SJSA1 (cell line): Measurements from ENCODE around the gene NR5A2. TPM values are rescaled to one million over a fixed set of nuclear protein-coding genes. Genes with fewer than 3 reads are reported as not detected.

Source experiments
- DNase-seq, 2 experiments: peaks; one replicate each; pipeline ENCODE4 v3.0.0-alpha.2; 2015 to 2020; ENCODE audit warnings: low spot score in 2 of 2, low read depth in 1 of 2
- H3K27ac ChIP-seq: fragments of 250-450 bp; sonication (Bioruptor Pico); 2 replicates; pipeline ENCODE4 v1.5.1; 2020; ENCODE audit warnings: mild to moderate bottlenecking, moderate library complexity
- H3K27me3 ChIP-seq: fragments of 250-450 bp; sonication (Bioruptor Pico); replicated peaks from 2 replicates; pipeline ENCODE4 v1.5.1; 2020; ENCODE audit warnings: mild to moderate bottlenecking, moderate library complexity
- H3K36me3 ChIP-seq: fragments of 250-450 bp; sonication (Bioruptor Pico); 2 replicates; pipeline ENCODE4 v1.5.1; 2020; ENCODE audit warnings: mild to moderate bottlenecking
- H3K4me1 ChIP-seq: fragments of 250-450 bp; sonication (Bioruptor Pico); replicated peaks from 2 replicates; pipeline ENCODE4 v1.6.1; 2021; ENCODE audit warnings: mild to moderate bottlenecking
- H3K4me3 ChIP-seq: fragments of 250-450 bp; sonication (Bioruptor Pico); 2 replicates; pipeline ENCODE4 v1.5.1; 2020; ENCODE audit warnings: mild to moderate bottlenecking
- H3K9me3 ChIP-seq: fragments of 250-450 bp; sonication (Bioruptor Pico); replicated peaks from 2 replicates; pipeline ENCODE4 v1.5.1; 2020; ENCODE audit warnings: mild to moderate bottlenecking
- total RNA-seq: library from RNA; depleted of rRNA; stranded (reverse); fragments of >200 nt; shearing (Covaris generic); gene quantifications from 2 replicates; pipeline ENCODE4 v1.2.3, GENCODE V29; 2014

Gene NR5A2
- total RNA-seq, 1 experiment from 2014 or later: 0.03 TPM

DNA sequence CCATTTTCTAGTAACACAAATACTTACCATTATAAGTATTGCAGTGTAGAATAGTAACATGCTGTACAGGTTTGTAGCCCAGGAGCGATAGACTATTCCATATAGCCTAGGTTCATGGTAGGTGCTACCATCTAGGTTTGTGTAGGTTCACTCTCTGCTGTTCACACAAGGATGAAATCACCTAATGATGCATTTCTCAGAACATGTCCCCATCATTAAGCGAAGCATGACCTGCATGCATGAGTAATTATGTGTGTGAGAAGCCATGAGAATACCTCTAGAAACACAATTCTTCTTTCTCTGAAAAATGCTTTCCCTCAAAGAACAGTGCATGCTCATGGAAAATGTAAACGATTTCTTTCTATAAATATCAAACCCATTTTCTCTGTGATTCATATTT, 69.3 kb downstream of the NR5A2 start:
- Histone ChIP-seq H3K4me3 (no peak overlapping the region), H3K27me3 (no peaks in the 10 kb centered on the region), H3K4me1 (no peaks in the 10 kb centered on the region), H3K36me3 (no peaks in the 10 kb centered on the region), H3K27ac (no peak overlapping the region), H3K9me3 (no peaks in the 10 kb centered on the region)
- no peak for DNase-seq

DNA sequence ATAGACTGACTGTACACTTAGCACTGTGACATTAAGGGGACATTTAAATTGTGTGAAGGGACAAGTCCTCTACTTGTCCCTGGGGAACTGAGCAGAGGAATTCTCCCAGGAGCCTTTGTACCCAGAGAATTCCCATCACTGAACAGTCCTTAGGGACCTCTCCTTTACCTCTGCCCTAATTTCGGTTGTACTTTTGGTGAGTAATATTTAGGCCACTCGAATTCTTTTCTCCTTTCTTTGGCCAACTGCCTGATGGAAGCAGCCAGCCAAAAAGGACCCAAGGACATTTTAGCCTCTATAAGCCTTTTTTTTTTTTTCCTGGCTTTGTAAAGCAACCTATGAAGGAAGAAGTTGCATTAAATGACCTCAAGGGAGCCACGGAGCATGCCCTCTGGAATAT, 71.5 kb downstream of the NR5A2 start:
- H3K4me3 ChIP-seq: no peak overlapping the region
- no peaks in the 10 kb centered on the region for H3K4me1 ChIP-seq
- no peaks in the 10 kb centered on the region for H3K9me3 ChIP-seq
- H3K36me3 ChIP-seq: no peaks in the 10 kb centered on the region
- H3K27ac ChIP-seq: no peak overlapping the region
- H3K27me3 ChIP-seq: no peaks in the 10 kb centered on the region
- no peak for DNase-seq

DNA sequence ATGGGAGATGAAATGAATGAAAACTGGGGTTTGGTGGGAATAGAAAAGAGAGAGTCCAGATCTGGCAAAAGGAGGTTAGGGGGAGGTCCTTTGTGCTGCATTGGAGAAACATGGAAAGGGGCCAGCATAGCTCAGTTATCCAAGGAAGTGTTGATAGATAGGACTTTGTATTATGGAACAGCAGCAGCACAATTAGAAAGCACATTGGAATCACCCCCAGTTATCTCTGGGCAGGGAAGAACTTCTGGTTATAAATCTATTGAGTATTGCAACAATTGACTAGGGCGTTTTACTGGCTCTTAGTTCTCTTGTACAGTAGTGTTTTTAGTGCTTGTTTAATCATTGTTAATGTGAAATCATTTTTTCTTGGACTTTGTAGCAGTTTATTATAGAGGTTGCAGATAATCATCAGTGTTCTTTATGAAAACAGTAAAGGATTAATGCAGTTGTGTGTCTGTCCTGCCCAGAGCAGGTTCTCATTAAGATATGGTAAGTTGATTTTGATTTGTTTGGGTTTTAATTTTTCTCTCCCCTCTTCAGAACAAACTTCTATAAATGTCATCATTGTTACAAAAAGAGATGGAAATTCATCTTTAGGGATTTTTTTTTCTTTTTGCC, 76.6 kb downstream of the NR5A2 start:
- no peak overlapping the region for H3K4me3 ChIP-seq
- H3K9me3 ChIP-seq: no peaks in the 10 kb centered on the region
- no peak overlapping the region for H3K27ac ChIP-seq
- 0 out of 2 replicates have a peak, but pooled peaks cover 6% of the 10 kb centered on the region for H3K4me1 ChIP-seq
- DNase-seq: no peak
- H3K36me3 ChIP-seq: no peaks in the 10 kb centered on the region
- no peaks in the 10 kb centered on the region for H3K27me3 ChIP-seq

DNA sequence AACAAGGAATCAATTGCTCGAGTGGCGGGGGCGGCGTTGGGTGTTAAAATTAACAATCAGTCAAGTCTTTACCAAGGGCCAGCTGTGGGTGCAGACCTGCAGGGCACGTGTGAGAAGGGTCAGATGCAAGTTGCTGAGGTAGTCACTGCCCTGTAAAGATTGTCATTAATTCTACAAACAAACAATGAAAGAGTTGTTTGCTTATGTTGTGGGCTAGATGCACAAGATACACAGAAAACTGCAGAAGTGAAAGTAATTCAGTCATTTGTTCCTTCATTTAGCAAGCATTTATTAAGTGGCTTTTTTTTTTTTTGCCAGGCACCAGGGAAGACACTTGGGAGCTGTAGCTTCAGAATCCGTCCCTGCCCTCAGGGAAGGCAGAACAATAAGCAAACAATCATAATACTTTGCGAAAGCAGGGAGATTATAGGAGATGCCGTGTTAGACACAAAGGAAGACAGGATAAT, 79.5 kb downstream of the NR5A2 start:
- H3K9me3 ChIP-seq: no peaks in the 10 kb centered on the region
- peak in 1 of 2 experiments; percentile 34 for DNase-seq
- no peaks in the 10 kb centered on the region for H3K36me3 ChIP-seq
- no peak overlapping the region for H3K4me3 ChIP-seq
- no peaks in the 10 kb centered on the region for H3K27me3 ChIP-seq
- H3K27ac ChIP-seq: no peak overlapping the region
- H3K4me1 ChIP-seq: 0 out of 2 replicates have a peak, but pooled peaks cover 6% of the 10 kb centered on the region

DNA sequence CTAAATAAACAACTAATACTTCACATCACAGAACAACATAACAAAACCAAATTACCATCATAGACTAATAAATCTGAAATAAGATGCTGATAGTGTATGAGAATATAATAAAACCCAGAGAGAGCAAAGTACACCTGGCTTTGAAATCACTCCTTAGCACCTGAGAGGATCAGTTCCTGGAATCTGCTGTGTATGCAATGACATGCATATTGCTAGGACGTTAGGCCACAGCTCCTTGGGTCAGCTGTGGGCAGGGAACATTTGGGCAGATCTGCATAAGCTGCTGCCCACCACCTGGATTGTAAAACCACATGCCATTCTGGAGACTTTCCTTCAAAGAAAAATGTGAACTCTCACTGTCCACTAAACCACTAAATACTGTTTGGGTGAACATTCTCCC, 81.1 kb downstream of the NR5A2 start:
- no peaks in the 10 kb centered on the region for H3K36me3 ChIP-seq
- DNase-seq: no peak

DNA sequence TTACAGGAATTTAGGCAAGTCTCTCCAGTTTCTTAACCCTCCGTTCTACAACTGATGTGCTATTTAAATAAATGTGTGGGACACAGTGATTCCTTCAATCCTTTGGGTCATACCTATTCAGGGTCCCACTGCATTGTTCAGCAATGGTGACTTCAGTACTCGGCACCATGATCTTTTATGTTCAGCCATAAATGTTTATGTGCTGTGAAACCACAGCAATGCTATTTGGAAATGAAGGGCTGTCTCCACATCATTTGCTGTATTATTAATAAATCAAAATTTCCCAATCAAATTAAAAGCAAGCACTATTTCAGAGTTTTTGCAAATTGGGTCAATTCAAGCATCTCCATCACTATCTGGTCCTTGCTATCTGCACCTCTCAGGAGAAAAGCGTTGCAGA, 84.8 kb downstream of the NR5A2 start:
- Histone ChIP-seq H3K36me3 (no peaks in the 10 kb centered on the region), H3K27me3 (no peaks in the 10 kb centered on the region)
- DNase-seq: no peak

More for the DNA sequence above, 81.1 kb downstream of the NR5A2 start:
- H3K27ac ChIP-seq: no peak overlapping the region
- no peaks in the 10 kb centered on the region for H3K9me3 ChIP-seq
- 0 out of 2 replicates have a peak, but pooled peaks cover 6% of the 10 kb centered on the region for H3K4me1 ChIP-seq
- H3K4me3 ChIP-seq: no peak overlapping the region
- no peaks in the 10 kb centered on the region for H3K27me3 ChIP-seq

DNA sequence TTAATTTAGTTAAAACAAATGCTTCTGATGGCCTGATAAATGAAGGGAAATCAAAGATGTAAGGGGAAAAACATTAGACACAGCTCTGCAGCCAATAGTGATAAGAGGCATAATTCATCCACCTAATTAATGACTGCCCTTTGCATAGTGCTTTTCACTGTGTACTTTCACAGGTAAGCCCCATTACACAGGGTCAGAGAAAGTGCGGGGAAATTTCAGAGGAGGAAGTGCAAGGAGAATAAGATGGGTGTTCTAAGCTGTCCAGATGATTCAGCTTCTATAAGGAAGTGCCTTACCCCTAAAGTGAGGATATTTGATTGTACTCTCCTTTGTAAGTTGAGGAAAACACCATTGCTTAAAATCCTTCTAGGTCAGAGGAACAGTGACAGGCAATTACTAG, 88.0 kb downstream of the NR5A2 start:
- no peaks in the 10 kb centered on the region for H3K27me3 ChIP-seq
- no peaks in the 10 kb centered on the region for H3K9me3 ChIP-seq
- H3K27ac ChIP-seq: no peak overlapping the region
- no peak for DNase-seq
- no peaks in the 10 kb centered on the region for H3K4me1 ChIP-seq
- H3K4me3 ChIP-seq: no peak overlapping the region
- H3K36me3 ChIP-seq: no peaks in the 10 kb centered on the region

More for the DNA sequence above, 84.8 kb downstream of the NR5A2 start:
- H3K4me1 ChIP-seq: 0 out of 2 replicates have a peak, but pooled peaks cover 5% of the 10 kb centered on the region
- H3K27ac ChIP-seq: no peak overlapping the region
- H3K4me3 ChIP-seq: no peak overlapping the region
- no peaks in the 10 kb centered on the region for H3K9me3 ChIP-seq

DNA sequence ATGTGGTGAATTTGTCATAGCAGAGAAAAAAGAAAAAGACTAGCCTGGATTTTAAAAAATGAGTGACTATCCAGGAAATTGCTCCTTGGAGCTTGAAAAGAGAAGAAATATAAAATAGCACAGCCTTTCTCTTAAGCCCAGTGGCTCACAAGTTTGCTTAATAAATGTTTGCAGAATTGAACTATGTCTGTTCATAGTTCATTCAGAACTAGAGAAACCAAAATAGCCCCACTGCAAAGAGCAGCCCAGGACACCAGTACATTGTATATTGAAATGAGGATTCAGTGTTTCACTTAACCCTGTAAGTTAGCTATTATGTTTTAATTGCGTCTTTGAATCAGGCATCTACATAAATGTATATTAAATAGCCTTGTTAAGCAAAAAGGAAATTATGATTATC, 88.8 kb downstream of the NR5A2 start:
- no peak overlapping the region for H3K4me3 ChIP-seq
- no peaks in the 10 kb centered on the region for H3K4me1 ChIP-seq
- H3K9me3 ChIP-seq: no peaks in the 10 kb centered on the region
- H3K36me3 ChIP-seq: no peaks in the 10 kb centered on the region
- H3K27ac ChIP-seq: no peak overlapping the region
- no peaks in the 10 kb centered on the region for H3K27me3 ChIP-seq
- no peak for DNase-seq

DNA sequence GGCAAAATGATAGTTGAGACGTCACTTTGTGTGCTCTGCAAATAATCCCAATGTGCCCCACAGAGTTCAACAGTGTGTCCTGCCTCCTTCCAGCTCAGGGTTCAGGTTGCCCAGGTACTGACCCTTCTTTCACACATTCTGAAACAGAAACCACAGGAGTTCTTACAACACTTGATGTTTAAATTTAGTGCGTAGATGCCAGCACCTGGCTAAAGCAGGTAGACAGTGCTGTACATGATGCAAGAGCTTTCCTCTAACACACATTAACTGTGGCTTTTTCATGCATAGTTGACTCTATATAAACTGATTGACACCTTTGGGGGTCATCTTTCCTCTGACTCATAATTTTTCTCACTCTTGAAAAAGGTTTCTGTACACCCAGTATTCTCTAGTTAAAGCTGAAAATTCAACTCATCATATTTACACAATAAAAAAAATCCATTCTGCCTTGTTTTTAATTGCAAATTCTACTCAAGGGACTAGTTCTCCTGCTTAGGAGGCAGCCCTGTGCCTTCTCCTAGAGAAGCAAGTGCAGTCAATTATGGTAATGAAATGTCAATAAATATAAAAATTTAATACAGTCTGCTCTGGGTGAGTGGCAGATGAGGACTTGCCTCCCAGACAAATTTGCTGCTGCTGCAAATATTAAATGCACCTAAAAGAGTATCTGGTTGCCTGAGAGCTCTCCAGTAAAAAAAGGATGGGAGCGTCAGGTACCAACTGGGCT, 91.4 kb downstream of the NR5A2 start:
- H3K4me1 ChIP-seq: no peaks in the 10 kb centered on the region
- H3K27ac ChIP-seq: no peak overlapping the region
- no peak for DNase-seq
- no peaks in the 10 kb centered on the region for H3K36me3 ChIP-seq
- H3K27me3 ChIP-seq: no peaks in the 10 kb centered on the region
- H3K9me3 ChIP-seq: no peaks in the 10 kb centered on the region
- H3K4me3 ChIP-seq: no peak overlapping the region

DNA sequence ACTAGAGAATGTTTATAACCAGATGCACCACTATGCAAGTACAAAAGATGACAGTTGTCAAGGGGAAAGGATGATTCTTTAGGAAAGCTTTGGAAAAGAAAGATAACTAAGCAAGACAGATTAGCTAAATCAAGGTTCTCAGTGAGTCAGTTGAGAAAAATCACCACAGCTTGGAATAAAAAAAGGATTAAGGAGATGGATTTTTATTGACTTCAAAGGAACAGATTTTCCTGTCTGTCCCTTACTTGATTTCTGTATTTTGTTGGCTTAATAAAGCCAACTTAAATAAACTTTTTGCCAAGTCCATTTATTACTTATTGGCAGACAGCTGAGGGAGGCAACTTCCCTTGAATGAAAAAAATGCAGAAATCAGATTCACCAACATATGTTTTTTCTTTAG, 93.9 kb downstream of the NR5A2 start:
- DNase-seq: no peak
- Histone ChIP-seq H3K4me1 (no peaks in the 10 kb centered on the region), H3K36me3 (no peaks in the 10 kb centered on the region), H3K4me3 (no peak overlapping the region), H3K27me3 (no peaks in the 10 kb centered on the region), H3K27ac (no peak overlapping the region), H3K9me3 (no peaks in the 10 kb centered on the region)

DNA sequence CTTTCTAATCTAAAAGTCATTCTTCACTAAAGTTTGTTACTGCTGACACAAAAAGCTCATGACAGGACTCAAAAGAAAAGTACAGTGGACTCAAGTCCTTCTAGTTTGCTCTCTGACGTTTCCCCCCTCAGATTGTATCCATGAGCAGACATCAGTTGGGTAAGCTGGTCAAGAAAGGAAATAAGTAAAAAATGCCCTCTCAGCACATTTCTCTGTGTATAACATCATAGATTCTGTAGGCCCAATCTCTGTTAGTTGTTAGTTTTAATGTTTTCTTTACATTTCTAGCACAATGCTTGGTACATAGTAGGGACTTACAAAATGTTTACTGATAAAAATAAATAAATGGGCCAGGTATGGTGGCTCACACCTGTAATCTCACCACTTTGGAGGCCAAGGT, 96.8 kb downstream of the NR5A2 start:
- Histone ChIP-seq H3K4me3 (no peak overlapping the region), H3K27me3 (no peaks in the 10 kb centered on the region), H3K27ac (no peak overlapping the region), H3K4me1 (no peaks in the 10 kb centered on the region), H3K9me3 (no peaks in the 10 kb centered on the region), H3K36me3 (no peaks in the 10 kb centered on the region)
- no peak for DNase-seq

DNA sequence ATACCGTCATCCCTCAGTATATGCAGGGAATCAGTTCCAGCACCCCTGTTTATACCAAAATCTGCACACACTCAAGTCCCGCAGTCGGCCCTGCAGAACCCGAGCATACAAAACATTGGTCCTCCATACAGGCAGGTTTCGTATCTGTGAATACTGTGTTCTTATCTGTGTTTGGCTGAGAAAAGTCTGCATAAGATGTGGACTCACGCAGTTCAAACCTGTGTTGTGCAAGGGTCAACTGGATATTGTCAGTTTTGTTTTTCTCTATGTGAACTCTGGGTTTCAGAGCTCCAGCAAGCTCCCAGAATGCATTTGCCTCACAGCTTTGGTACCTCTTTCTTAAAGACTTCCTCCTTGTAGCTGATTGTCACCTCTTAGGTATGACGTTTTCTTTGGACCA, 100.6 kb downstream of the NR5A2 start:
- no peak overlapping the region for H3K27ac ChIP-seq
- H3K4me3 ChIP-seq: no peak overlapping the region
- DNase-seq: no peak
- H3K9me3 ChIP-seq: no peaks in the 10 kb centered on the region
- H3K27me3 ChIP-seq: no peaks in the 10 kb centered on the region
- H3K4me1 ChIP-seq: no peaks in the 10 kb centered on the region
- H3K36me3 ChIP-seq: no peaks in the 10 kb centered on the region

DNA sequence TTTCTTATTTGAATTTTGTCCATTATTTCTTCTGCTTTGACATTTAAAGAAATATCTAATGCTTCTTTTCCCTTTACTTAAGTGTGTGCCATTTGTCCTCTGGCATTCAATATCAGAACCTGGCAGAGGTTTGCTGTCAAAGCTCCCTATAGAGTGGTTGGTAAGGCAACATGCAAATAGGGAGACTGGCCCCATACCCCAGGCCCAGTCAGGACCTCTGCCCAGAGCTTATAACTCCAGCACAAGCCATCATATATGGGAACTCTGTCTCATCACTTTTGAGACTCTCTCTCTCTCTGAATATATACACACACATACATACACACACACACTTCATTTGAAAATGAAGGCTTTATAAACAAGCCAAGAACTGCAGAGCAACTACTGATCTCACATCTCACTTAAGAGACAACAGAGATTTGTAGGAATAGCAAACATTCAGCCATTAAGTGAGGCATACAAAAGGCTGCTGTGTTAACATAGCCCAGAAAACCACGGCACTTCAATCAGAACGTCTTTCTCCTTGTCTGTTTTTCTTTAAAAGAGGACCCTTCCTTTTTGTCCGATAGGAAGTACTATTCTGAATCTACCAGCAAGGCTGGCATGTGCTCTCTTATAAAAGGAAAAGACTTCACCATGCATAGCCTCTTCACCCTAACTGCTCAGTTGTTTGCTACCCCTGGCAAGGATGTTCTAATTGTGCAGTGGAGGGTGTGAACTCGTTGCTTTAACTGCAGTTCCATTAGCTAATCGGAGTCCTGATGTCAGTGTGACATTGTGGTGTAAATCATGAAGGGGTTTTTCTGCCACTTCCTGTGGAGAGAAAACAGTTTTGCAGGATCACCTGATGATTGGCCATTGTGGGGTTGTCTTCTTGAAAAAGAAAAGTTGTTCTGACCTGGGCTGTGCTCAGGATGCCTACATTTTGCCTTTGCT, 101.7 kb downstream of the NR5A2 start:
- Histone ChIP-seq H3K36me3 (no peaks in the 10 kb centered on the region), H3K4me1 (no peaks in the 10 kb centered on the region), H3K27me3 (no peaks in the 10 kb centered on the region), H3K27ac (no peak overlapping the region), H3K4me3 (no peak overlapping the region), H3K9me3 (no peaks in the 10 kb centered on the region)
- DNase-seq: no peak

DNA sequence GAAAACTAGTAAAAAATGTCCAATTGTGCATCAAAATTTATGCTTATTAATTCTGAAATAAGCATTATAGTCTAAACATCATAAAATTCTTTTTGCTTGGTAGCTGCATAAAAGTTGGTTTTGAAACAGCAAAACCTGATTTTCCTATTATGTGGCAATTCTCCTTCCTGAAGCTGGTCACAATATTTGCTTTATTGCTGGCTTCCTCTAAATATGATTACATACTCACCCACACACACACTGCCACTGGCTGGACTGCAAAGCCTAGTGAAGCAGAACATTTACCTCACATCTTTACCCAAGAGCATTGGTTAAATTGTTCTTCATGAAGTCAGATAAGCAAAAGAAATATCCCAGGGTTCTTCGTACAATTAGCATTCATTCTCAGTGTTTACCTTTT, 103.0 kb downstream of the NR5A2 start:
- no peak overlapping the region for H3K27ac ChIP-seq
- no peak overlapping the region for H3K4me3 ChIP-seq
- DNase-seq: no peak
- no peaks in the 10 kb centered on the region for H3K9me3 ChIP-seq
- H3K4me1 ChIP-seq: no peaks in the 10 kb centered on the region
- no peaks in the 10 kb centered on the region for H3K36me3 ChIP-seq
- H3K27me3 ChIP-seq: no peaks in the 10 kb centered on the region
